ENCODE data around the gene GPR158.

GPR158 gene

GRCh38 chr10:25294032-25294926 is 119.5 kb downstream of the GPR158 start:
- no peaks in the 10 kb centered on the region for H3K36me3 ChIP-seq (ENCODE audit: insufficient read depth)
- no peaks in the 10 kb centered on the region for H4K20me1 ChIP-seq (ENCODE audit: insufficient read depth)
- no peak overlapping the region for H3K4me2 ChIP-seq
- H3K27ac ChIP-seq: no peak overlapping the region
- H3K9ac ChIP-seq: no peak overlapping the region
- no peak overlapping the region for H3K4me3 ChIP-seq (IDR thresholded peaks at IDR 0.05; ENCODE audit: insufficient read depth, low read depth, low read length)
- no peaks in the 10 kb centered on the region for H3K4me1 ChIP-seq (ENCODE audit: low read depth, poor library complexity, severe bottlenecking)
- TF ChIP-seq CTCF (conservative IDR thresholded peaks at IDR 0.05; ENCODE audit: low read depth, low read length): no peak
- no peaks in the 10 kb centered on the region for H3K27me3 ChIP-seq (ENCODE audit: insufficient read depth, low read depth)
- H2AFZ ChIP-seq (ENCODE audit: low read depth): no peak overlapping the region
- no peaks in the 10 kb centered on the region for H3K79me2 ChIP-seq (ENCODE audit: insufficient read depth, low read depth)

- no peak overlapping the region for H3K9ac ChIP-seq
These were observed 121.5 kb downstream of the GPR158 start for GRCh38 chr10:25296324-25296723.

DNA sequence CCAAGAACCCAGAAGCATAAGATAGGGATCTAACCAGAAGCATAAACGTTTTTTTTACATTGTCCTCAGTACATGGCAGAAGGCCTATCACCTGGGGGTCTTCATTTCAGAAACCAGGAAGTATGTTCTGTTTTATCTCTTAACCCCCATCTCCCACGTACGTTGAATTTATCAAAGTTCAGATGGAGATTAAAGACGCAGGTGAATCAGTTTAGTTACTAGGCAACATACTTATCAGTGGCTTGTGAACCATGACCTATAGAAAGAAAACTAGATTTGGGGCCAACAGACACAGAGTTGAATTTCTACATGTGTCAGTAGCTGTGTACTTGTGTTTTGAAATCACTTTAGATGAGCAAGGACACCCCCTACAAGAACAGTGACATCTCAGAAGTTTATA is 122.7 kb downstream of the GPR158 start:
- TF ChIP-seq CTCF (conservative IDR thresholded peaks at IDR 0.05; ENCODE audit: low read depth, low read length): no peak
- Histone ChIP-seq H2AFZ (ENCODE audit: low read depth) (no peak overlapping the region), H3K4me1 (ENCODE audit: low read depth, poor library complexity, severe bottlenecking) (no peaks in the 10 kb centered on the region), H3K36me3 (ENCODE audit: insufficient read depth) (no peaks in the 10 kb centered on the region), H3K4me2 (no peak overlapping the region), H3K4me3 (IDR thresholded peaks at IDR 0.05; ENCODE audit: insufficient read depth, low read depth, low read length) (no peak overlapping the region), H4K20me1 (ENCODE audit: insufficient read depth) (no peaks in the 10 kb centered on the region), H3K79me2 (ENCODE audit: insufficient read depth, low read depth) (no peaks in the 10 kb centered on the region), H3K27ac (no peak overlapping the region), H3K9ac (no peak overlapping the region), H3K27me3 (ENCODE audit: insufficient read depth, low read depth) (no peaks in the 10 kb centered on the region)

More at GRCh38 chr10:25296324-25296723, 121.5 kb downstream of the GPR158 start:
- TF ChIP-seq CTCF (conservative IDR thresholded peaks at IDR 0.05; ENCODE audit: low read depth, low read length): no peak
- H3K4me1 ChIP-seq (ENCODE audit: low read depth, poor library complexity, severe bottlenecking): no peaks in the 10 kb centered on the region
- H3K79me2 ChIP-seq (ENCODE audit: insufficient read depth, low read depth): no peaks in the 10 kb centered on the region
- H3K4me3 ChIP-seq (IDR thresholded peaks at IDR 0.05; ENCODE audit: insufficient read depth, low read depth, low read length): no peak overlapping the region
- no peak overlapping the region for H2AFZ ChIP-seq (ENCODE audit: low read depth)
- no peak overlapping the region for H3K27ac ChIP-seq
- no peaks in the 10 kb centered on the region for H3K36me3 ChIP-seq (ENCODE audit: insufficient read depth)
- no peak overlapping the region for H3K4me2 ChIP-seq
- H3K27me3 ChIP-seq (ENCODE audit: insufficient read depth, low read depth): no peaks in the 10 kb centered on the region
- no peaks in the 10 kb centered on the region for H4K20me1 ChIP-seq (ENCODE audit: insufficient read depth)

DNA sequence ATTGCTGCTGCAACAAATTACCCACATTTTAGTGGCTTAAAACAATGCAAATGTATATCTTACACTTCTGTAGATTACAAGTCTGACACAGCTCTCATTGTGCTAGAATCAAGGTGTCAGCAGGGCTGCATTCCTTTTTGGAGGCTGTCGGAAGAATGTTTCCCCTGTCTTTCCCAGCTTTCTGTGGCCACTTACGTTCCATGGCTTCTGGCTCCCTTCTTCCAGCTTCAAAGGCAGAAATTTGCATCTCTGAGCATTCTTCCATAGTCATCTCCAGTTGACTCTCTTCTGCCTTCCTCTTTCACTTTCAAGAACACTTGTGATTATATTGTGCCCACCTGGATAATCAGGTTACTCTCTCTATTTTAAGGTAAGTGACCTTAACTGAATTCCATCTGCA is 125.3 kb downstream of the GPR158 start:
- no peak overlapping the region for H3K27ac ChIP-seq
- no peaks in the 10 kb centered on the region for H3K4me1 ChIP-seq (ENCODE audit: low read depth, poor library complexity, severe bottlenecking)
- H4K20me1 ChIP-seq (ENCODE audit: insufficient read depth): no peaks in the 10 kb centered on the region
- H3K27me3 ChIP-seq (ENCODE audit: insufficient read depth, low read depth): no peaks in the 10 kb centered on the region
- H3K79me2 ChIP-seq (ENCODE audit: insufficient read depth, low read depth): no peaks in the 10 kb centered on the region
- no peak overlapping the region for H2AFZ ChIP-seq (ENCODE audit: low read depth)
- no peaks in the 10 kb centered on the region for H3K36me3 ChIP-seq (ENCODE audit: insufficient read depth)
- H3K9ac ChIP-seq: no peak overlapping the region
- H3K4me2 ChIP-seq: no peak overlapping the region
- H3K4me3 ChIP-seq (IDR thresholded peaks at IDR 0.05; ENCODE audit: insufficient read depth, low read depth, low read length): no peak overlapping the region
- TF ChIP-seq CTCF (conservative IDR thresholded peaks at IDR 0.05; ENCODE audit: low read depth, low read length): no peak
